GM23338 (cell line): ENCODE results near the gene SMIM22.

Experiments
- JUNB ChIP-seq: IDR thresholded peaks from one replicate; pipeline ENCODE4 v1.6.1; 2016; ENCODE audit warnings: antibody characterized with exemption; ENCODE audit not compliant: unreplicated experiment
- TF ChIP-seq, protein P1 (sequence below), 2 experiments: fragments of 200-600 bp in 1 of 2; sonication (generic) in 1 of 2; conservative IDR thresholded peaks; 2 replicates each; pipeline versions ENCODE4 v1.5.1 to v1.6.1; 2016 to 2017; ENCODE audit warnings: antibody characterized with exemption in 2 of 2, low read depth in 2 of 2, mild to moderate bottlenecking in 2 of 2, moderate library complexity in 1 of 2

DNA sequence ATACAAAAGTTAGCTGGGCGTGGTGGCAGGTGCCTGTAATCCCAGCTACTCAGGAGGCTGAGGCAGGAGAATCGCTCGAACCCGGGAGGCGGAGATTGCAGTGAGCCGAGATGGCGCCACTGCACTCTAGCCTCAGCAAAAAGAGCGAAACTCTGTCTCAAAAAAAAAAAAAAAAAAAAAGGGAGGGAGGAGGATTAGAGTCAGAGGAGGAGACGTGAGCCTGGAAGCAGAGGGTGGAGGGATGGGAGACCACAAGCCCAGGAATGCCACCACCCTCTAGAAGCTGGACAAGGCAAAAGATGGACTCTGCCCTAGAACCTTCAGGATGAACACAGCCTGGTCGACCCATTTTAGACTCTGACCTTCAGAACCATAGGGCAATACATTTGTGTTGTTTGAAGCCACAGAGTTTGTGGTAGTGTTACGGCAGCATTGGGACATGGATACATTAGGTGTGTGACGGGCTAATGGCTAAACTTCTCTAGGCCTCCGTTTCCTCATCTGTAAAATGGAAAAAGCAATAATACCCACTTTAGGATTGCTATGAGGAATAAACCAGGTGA, 2.1 kb upstream of the SMIM22 start:
- TF ChIP-seq, protein P1, sequence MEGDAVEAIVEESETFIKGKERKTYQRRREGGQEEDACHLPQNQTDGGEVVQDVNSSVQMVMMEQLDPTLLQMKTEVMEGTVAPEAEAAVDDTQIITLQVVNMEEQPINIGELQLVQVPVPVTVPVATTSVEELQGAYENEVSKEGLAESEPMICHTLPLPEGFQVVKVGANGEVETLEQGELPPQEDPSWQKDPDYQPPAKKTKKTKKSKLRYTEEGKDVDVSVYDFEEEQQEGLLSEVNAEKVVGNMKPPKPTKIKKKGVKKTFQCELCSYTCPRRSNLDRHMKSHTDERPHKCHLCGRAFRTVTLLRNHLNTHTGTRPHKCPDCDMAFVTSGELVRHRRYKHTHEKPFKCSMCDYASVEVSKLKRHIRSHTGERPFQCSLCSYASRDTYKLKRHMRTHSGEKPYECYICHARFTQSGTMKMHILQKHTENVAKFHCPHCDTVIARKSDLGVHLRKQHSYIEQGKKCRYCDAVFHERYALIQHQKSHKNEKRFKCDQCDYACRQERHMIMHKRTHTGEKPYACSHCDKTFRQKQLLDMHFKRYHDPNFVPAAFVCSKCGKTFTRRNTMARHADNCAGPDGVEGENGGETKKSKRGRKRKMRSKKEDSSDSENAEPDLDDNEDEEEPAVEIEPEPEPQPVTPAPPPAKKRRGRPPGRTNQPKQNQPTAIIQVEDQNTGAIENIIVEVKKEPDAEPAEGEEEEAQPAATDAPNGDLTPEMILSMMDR (conservative IDR thresholded peaks at IDR 0.05; ENCODE audit: low read depth in 2 of 2) = no peak
- TF ChIP-seq JUNB = no peak
